H1 (cell line): ENCODE measurements around the gene OLAH.

ENCODE experiments used
- BRCA1 ChIP-seq: IDR thresholded peaks from 2 replicates; pipeline ENCODE4 v1.6.1; 2012; ENCODE audit warnings: low read depth, low read length, improper control_type of control experiment
- JUND ChIP-seq: IDR thresholded peaks from 2 replicates; pipeline ENCODE4 v1.6.1; 2011; ENCODE audit warnings: mild to moderate bottlenecking, improper control_type of control experiment, low read length
- TF ChIP-seq, protein P1 (sequence below), 3 experiments: IDR thresholded peaks; 1 replicate in 2 of 3; 2 replicates in 1 of 3; pipeline versions ENCODE4 v1.5.1 to v1.6.1; 2011; ENCODE audit warnings: low read length in 3 of 3, mild to moderate bottlenecking in 3 of 3, inconsistent platforms in 2 of 3, low read depth in 1 of 3, moderate library complexity in 1 of 3; ENCODE audit not compliant: insufficient read depth in 1 of 3; ENCODE audit errors: control extremely low read depth in 1 of 3
- TF ChIP-seq, protein P2 (sequence below): IDR thresholded peaks from 2 replicates; pipeline ENCODE4 v1.6.1; 2012; ENCODE audit warnings: inconsistent platforms

DNA sequence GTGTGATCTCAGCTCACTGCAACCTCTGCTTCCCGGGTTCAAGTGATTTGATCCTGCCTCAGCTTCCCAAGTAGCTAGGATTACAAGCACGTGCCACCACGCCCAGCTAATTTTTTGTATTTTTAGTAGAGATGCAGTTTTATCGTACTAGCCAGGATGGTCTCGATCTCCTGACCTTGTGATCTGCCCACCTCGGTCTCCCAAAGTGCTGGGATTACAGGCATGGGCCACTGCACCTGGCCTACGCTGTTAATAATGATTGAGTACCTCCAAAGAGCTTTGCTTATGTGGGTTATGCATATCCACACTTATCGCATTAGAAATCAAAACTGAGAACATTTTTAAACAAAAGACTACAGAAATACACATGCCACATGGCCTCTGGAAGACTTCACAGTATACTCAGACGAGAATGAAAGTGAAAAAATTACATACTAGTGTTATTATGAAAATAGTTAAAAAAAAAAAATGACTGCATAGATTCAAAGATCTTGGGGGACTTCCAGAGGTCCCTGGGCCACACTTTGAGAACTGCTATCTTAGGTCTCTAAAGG, 78.8 kb downstream of the OLAH start:
- TF ChIP-seq, protein P1, sequence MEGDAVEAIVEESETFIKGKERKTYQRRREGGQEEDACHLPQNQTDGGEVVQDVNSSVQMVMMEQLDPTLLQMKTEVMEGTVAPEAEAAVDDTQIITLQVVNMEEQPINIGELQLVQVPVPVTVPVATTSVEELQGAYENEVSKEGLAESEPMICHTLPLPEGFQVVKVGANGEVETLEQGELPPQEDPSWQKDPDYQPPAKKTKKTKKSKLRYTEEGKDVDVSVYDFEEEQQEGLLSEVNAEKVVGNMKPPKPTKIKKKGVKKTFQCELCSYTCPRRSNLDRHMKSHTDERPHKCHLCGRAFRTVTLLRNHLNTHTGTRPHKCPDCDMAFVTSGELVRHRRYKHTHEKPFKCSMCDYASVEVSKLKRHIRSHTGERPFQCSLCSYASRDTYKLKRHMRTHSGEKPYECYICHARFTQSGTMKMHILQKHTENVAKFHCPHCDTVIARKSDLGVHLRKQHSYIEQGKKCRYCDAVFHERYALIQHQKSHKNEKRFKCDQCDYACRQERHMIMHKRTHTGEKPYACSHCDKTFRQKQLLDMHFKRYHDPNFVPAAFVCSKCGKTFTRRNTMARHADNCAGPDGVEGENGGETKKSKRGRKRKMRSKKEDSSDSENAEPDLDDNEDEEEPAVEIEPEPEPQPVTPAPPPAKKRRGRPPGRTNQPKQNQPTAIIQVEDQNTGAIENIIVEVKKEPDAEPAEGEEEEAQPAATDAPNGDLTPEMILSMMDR (IDR thresholded peaks at IDR 0.05; ENCODE audit: control extremely low read depth in 1 of 3, insufficient read depth in 1 of 3, low read depth in 1 of 3, low read length in 3 of 3): no peak
- TF ChIP-seq, protein P2, sequence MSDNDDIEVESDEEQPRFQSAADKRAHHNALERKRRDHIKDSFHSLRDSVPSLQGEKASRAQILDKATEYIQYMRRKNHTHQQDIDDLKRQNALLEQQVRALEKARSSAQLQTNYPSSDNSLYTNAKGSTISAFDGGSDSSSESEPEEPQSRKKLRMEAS: no peak
- no peak for TF ChIP-seq BRCA1
- no peak for TF ChIP-seq JUND
